Thyroid gland (tissue), 4 donors: ENCODE measurements around the gene MPPED1.

ENCODE experiments used
- CTCF ChIP-seq, 6 experiments: fragments of 200-600 bp in 3 of 6; fragments of 450-650 bp in 3 of 6; sonication (generic) in 3 of 6; IDR thresholded peaks; one replicate each; pipeline ENCODE4 v1.5.1; 2016 to 2019; ENCODE audit warnings: antibody characterized with exemption in 6 of 6, mild to moderate bottlenecking in 2 of 6, inconsistent platforms in 1 of 6, moderate library complexity in 1 of 6
- POLR2A ChIP-seq, 2 donors: fragments of 450-650 bp; IDR thresholded peaks; one replicate each; pipeline ENCODE4 v1.6.1; 2017; ENCODE audit warnings: antibody characterized with exemption in 2 of 2, mild to moderate bottlenecking in 2 of 2, moderate library complexity in 1 of 2

- TF ChIP-seq CTCF (IDR thresholded peaks at IDR 0.05) (no peak), POLR2A (IDR thresholded peaks at IDR 0.05) (no peak)
Measured at GRCh38 chr22:43515902-43516301, 104.1 kb downstream of the MPPED1 start.
